Measurements from ENCODE around the gene CPM. TPM values are rescaled to one million over a fixed set of nuclear protein-coding genes. Genes with fewer than 3 reads are reported as not detected.

CPM gene
- total RNA-seq, 1 donor from 2014 or later, result 2.2 TPM

DNA sequence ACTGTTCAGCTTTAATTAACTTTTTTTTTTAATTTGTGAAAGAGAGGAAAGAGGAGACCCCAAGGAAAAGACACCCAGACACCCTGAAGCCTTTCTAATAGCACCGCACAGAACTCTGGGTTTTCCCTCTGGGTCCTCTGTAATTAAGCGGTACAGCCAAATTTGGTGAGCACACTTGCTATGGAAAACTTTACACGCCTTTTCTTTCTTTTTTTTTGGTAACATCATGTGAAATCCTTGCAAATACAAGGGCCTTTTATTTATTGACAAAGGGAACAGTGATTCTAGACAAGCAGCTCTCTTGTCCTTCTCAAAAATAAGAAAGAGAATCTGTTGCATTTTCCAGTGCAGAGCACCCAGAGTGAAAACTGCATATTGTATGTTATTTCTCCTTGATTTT, 44.4 kb upstream of the CPM start:
- H3K27ac Mint-ChIP-seq, result no peak overlapping the region

GRCh38 chr12:68976395-68976841, 43.4 kb upstream of the CPM start:
- H3K4me1 Mint-ChIP-seq, result peaks cover 6% of the 10 kb centered on the region

More for the DNA sequence above, 44.4 kb upstream of the CPM start:
- TF ChIP-seq, protein P1, sequence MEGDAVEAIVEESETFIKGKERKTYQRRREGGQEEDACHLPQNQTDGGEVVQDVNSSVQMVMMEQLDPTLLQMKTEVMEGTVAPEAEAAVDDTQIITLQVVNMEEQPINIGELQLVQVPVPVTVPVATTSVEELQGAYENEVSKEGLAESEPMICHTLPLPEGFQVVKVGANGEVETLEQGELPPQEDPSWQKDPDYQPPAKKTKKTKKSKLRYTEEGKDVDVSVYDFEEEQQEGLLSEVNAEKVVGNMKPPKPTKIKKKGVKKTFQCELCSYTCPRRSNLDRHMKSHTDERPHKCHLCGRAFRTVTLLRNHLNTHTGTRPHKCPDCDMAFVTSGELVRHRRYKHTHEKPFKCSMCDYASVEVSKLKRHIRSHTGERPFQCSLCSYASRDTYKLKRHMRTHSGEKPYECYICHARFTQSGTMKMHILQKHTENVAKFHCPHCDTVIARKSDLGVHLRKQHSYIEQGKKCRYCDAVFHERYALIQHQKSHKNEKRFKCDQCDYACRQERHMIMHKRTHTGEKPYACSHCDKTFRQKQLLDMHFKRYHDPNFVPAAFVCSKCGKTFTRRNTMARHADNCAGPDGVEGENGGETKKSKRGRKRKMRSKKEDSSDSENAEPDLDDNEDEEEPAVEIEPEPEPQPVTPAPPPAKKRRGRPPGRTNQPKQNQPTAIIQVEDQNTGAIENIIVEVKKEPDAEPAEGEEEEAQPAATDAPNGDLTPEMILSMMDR (IDR thresholded peaks at IDR 0.05; ENCODE audit: unreplicated experiment), result no peak
- no peaks in the 10 kb centered on the region for H3K9me3 Mint-ChIP-seq
- no peaks in the 10 kb centered on the region for H3K27me3 Mint-ChIP-seq (ENCODE audit: low read depth)
- no peaks in the 10 kb centered on the region for H3K36me3 Mint-ChIP-seq
- H3K4me1 Mint-ChIP-seq, result peaks cover 6% of the 10 kb centered on the region
- no peak overlapping the region for H3K4me3 Mint-ChIP-seq
- DNase-seq (ENCODE audit: low spot score in 2 of 2, unreplicated experiment in 2 of 2), result no peak

DNA sequence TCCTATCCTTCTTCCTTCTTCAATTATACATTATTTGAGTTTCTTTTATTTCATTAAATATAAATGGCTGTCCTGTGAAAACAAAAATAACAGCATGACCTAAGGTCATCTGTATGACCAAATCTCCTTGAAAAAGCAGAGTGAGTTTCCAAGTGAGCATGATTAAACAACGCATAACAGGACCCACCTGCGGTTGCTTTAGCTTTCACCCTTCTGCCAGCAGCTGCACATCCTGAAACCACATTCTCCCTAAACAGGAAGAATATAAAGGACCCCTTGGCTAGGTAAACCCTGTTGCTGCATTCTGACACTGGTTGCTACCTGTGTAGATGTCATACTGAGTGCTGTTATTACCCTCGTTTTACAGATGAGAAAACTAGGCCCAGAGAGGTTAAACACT, 42.8 kb upstream of the CPM start:
- Mint-ChIP-seq H3K27me3 (ENCODE audit: low read depth) (no peaks in the 10 kb centered on the region), H3K4me1 (peaks cover 6% of the 10 kb centered on the region), H3K36me3 (no peaks in the 10 kb centered on the region), H3K9me3 (no peaks in the 10 kb centered on the region), H3K4me3 (no peak overlapping the region), H3K27ac (no peak overlapping the region)
- DNase-seq (ENCODE audit: low spot score in 2 of 2, unreplicated experiment in 2 of 2), result no peak
- TF ChIP-seq, protein P1 (IDR thresholded peaks at IDR 0.05; ENCODE audit: unreplicated experiment), result no peak

More at GRCh38 chr12:68976395-68976841, 43.4 kb upstream of the CPM start:
- Mint-ChIP-seq H3K9me3 (no peaks in the 10 kb centered on the region), H3K36me3 (no peaks in the 10 kb centered on the region), H3K27me3 (ENCODE audit: low read depth) (no peaks in the 10 kb centered on the region), H3K4me3 (no peak overlapping the region), H3K27ac (no peak overlapping the region)
- TF ChIP-seq, protein P1 (IDR thresholded peaks at IDR 0.05; ENCODE audit: unreplicated experiment), result no peak
- DNase-seq (ENCODE audit: low spot score in 2 of 2, unreplicated experiment in 2 of 2), result no peak

DNA sequence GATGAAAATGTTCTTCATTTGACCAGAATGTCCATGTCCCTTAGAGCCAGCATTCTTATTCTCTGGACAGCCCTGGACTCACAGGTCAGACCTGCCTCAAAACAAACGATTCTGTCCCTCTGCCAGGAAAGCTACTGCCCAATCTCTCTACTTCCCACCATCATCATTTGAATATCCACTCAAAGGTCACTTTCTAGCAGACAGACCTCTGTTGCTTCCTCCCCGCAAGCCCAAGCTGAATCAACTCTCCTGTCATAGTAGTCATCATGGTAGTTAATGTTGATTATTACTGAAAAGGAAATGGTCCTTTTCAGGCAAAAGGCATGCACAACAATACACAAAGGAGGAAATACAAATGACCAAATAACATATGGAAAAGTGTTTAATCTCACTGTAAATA, 39.6 kb upstream of the CPM start:
- TF ChIP-seq, protein P1 (IDR thresholded peaks at IDR 0.05; ENCODE audit: unreplicated experiment), result no peak
- peaks cover 3% of the 10 kb centered on the region for H3K4me1 Mint-ChIP-seq
- H3K27me3 Mint-ChIP-seq (ENCODE audit: low read depth), result no peaks in the 10 kb centered on the region
- H3K4me3 Mint-ChIP-seq, result no peak overlapping the region
- DNase-seq (ENCODE audit: low spot score in 2 of 2, unreplicated experiment in 2 of 2), result no peak
- no peaks in the 10 kb centered on the region for H3K9me3 Mint-ChIP-seq
- H3K27ac Mint-ChIP-seq, result no peak overlapping the region
- H3K36me3 Mint-ChIP-seq, result no peaks in the 10 kb centered on the region

DNA sequence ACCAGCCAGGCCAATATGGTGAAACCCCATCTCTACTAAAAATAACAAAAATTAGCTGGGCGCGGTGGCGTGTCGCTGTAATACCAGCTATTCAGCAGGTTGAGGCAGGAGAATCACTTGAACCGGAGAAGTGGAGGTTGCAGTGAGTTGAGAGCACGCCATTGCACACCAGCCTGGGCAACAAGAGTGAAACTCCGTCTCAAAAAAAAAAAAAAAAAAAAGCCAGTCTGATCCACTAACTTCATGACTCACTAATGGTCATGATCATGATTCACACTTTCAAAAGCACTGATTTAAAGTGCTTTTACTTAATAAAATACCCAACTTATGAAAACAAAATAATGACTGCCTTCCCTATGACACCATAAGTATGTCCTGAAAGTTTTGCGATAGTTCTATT, 38.4 kb upstream of the CPM start:
- Mint-ChIP-seq H3K27ac (no peak overlapping the region), H3K36me3 (no peaks in the 10 kb centered on the region), H3K27me3 (ENCODE audit: low read depth) (no peaks in the 10 kb centered on the region), H3K9me3 (peaks cover under 1% of the 10 kb centered on the region), H3K4me1 (no peaks in the 10 kb centered on the region), H3K4me3 (no peak overlapping the region)
- TF ChIP-seq, protein P1 (IDR thresholded peaks at IDR 0.05; ENCODE audit: unreplicated experiment), result no peak
- DNase-seq (ENCODE audit: low spot score in 2 of 2, unreplicated experiment in 2 of 2), result no peak

DNA sequence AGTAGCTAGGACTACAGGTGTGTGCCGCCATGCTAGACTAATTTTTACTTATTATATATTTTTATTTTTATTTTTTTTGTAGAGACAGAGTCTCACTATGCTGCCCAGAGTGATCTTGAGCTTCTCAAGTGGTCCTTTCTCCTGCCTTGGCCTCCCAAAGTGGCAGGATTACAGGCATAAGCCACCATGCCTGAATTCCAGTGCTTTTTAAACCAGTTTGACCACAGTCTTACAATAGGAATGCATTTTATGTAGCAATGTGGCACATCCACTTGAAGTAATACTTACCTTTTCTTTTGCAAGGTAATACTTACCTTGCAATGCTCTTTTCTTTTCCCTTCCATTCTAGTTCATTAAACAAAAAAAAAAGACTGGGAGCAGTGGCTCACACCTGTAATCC, 38.0 kb upstream of the CPM start:
- no peaks in the 10 kb centered on the region for H3K36me3 Mint-ChIP-seq
- TF ChIP-seq, protein P1 (IDR thresholded peaks at IDR 0.05; ENCODE audit: unreplicated experiment), result no peak
- H3K9me3 Mint-ChIP-seq, result peaks cover 5% of the 10 kb centered on the region
- DNase-seq (ENCODE audit: low spot score in 2 of 2, unreplicated experiment in 2 of 2), result no peak
- no peaks in the 10 kb centered on the region for H3K4me1 Mint-ChIP-seq
- H3K27ac Mint-ChIP-seq, result no peak overlapping the region
- H3K27me3 Mint-ChIP-seq (ENCODE audit: low read depth), result no peaks in the 10 kb centered on the region
- no peak overlapping the region for H3K4me3 Mint-ChIP-seq
